HepG2 (cell line): ENCODE results near the gene SECTM1. TPM values are rescaled to one million over a fixed set of nuclear protein-coding genes. Genes with fewer than 3 reads are reported as not detected.

ENCODE experiments used
- CHCHD3 ChIP-seq: sonication (generic); formaldehyde crosslinking; IDR thresholded peaks from 2 replicates; pipeline ENCODE4 v1.8.0; 2022; ENCODE audit warnings: mild to moderate bottlenecking, missing genetic modification reagents, moderate library complexity
- E2F5 ChIP-seq: sonication (generic); formaldehyde crosslinking; conservative IDR thresholded peaks from 2 replicates; pipeline ENCODE4 v1.4.0; 2020; ENCODE audit warnings: missing genetic modification reagents
- ELF1 ChIP-seq: sonication (generic); formaldehyde crosslinking; IDR thresholded peaks from 2 replicates; pipeline ENCODE4 v1.4.0; 2020; ENCODE audit warnings: missing genetic modification reagents
- NKX3-1 ChIP-seq: sonication (generic); formaldehyde crosslinking; IDR thresholded peaks from 2 replicates; pipeline ENCODE4 v1.5.0; 2020; ENCODE audit warnings: missing genetic modification reagents
- NR0B2 ChIP-seq: sonication (generic); formaldehyde crosslinking; IDR thresholded peaks from 2 replicates; pipeline ENCODE4 v1.4.0; 2020; ENCODE audit warnings: mild to moderate bottlenecking, missing genetic modification reagents
- PAF1 ChIP-seq: IDR thresholded peaks from 2 replicates; pipeline ENCODE4 v1.6.1; 2016; ENCODE audit warnings: missing genetic modification reagents, missing compliant biosample characterization
- POLR2A ChIP-seq, 2 experiments: IDR thresholded peaks; 2 replicates each; pipeline ENCODE4 v1.6.1; 2011; ENCODE audit warnings: low read depth in 2 of 2, low read length in 2 of 2, mild to moderate bottlenecking in 1 of 2, moderate library complexity in 1 of 2; ENCODE audit not compliant: insufficient read depth in 1 of 2
- PRMT3 ChIP-seq: sonication (generic); formaldehyde crosslinking; IDR thresholded peaks from 2 replicates; pipeline ENCODE4 v1.8.1; 2022; ENCODE audit warnings: low read depth, mild to moderate bottlenecking, moderate library complexity, missing genetic modification reagents, borderline replicate concordance
- SCMH1 ChIP-seq: sonication (generic); formaldehyde crosslinking; IDR thresholded peaks from 2 replicates; pipeline ENCODE4 v1.9.0; 2021; ENCODE audit warnings: missing genetic modification reagents, mild to moderate bottlenecking, borderline replicate concordance
- SIN3B ChIP-seq: fragments of 150-350 bp; IDR thresholded peaks from 2 replicates; pipeline ENCODE4 v1.6.1; 2014; ENCODE audit warnings: low read length
- SOX6 ChIP-seq, 2 experiments: fragments of 450-650 bp in 1 of 2; sonication (generic) in 1 of 2; formaldehyde crosslinking in 1 of 2; IDR thresholded peaks; 2 replicates each; pipeline versions ENCODE4 v1.4.0 to v1.6.1; 2017 to 2020; ENCODE audit warnings: antibody characterized with exemption in 1 of 2, mild to moderate bottlenecking in 1 of 2, missing genetic modification reagents in 1 of 2
- TOPORS ChIP-seq: sonication (generic); formaldehyde crosslinking; IDR thresholded peaks from 2 replicates; pipeline ENCODE4 v1.8.0; 2023; ENCODE audit warnings: mild to moderate bottlenecking, missing genetic modification reagents
- ZBTB49 ChIP-seq: sonication (generic); formaldehyde crosslinking; IDR thresholded peaks from 2 replicates; pipeline ENCODE4 v1.4.0; 2020; ENCODE audit warnings: missing genetic modification reagents, borderline replicate concordance
- ZBTB7A ChIP-seq: sonication (generic); formaldehyde crosslinking; IDR thresholded peaks from 2 replicates; pipeline ENCODE4 v1.8.0; 2022; ENCODE audit warnings: mild to moderate bottlenecking, missing genetic modification reagents
- ZBTB8A ChIP-seq: sonication (generic); formaldehyde crosslinking; IDR thresholded peaks from 2 replicates; pipeline ENCODE4 v1.4.0; 2020; ENCODE audit warnings: mild to moderate bottlenecking, low read depth, missing genetic modification reagents, borderline replicate concordance
- ZFX ChIP-seq: sonication (generic); formaldehyde crosslinking; IDR thresholded peaks from 2 replicates; pipeline ENCODE4 v1.4.0; 2020; ENCODE audit warnings: mild to moderate bottlenecking, low read depth, missing genetic modification reagents, moderate library complexity
- ZMYM4 ChIP-seq: sonication (generic); formaldehyde crosslinking; IDR thresholded peaks from 2 replicates; pipeline ENCODE4 v1.8.1; 2023; ENCODE audit warnings: mild to moderate bottlenecking, missing genetic modification reagents
- ZNF333 ChIP-seq: sonication (generic); formaldehyde crosslinking; IDR thresholded peaks from 2 replicates; pipeline ENCODE4 v1.4.0; 2020; ENCODE audit warnings: mild to moderate bottlenecking, missing genetic modification reagents, borderline replicate concordance
- ZNF496 ChIP-seq: sonication (generic); formaldehyde crosslinking; IDR thresholded peaks from 2 replicates; pipeline ENCODE4 v1.8.1; 2023; ENCODE audit warnings: mild to moderate bottlenecking, moderate library complexity, missing genetic modification reagents; ENCODE audit not compliant: insufficient replicate concordance
- ZNF510 ChIP-seq: sonication (generic); formaldehyde crosslinking; IDR thresholded peaks from 2 replicates; pipeline ENCODE4 v1.4.0; 2020; ENCODE audit warnings: low read depth, mild to moderate bottlenecking, missing genetic modification reagents
- ZNF550 ChIP-seq: sonication (generic); formaldehyde crosslinking; IDR thresholded peaks from 2 replicates; pipeline ENCODE4 v1.4.0; 2020; ENCODE audit warnings: mild to moderate bottlenecking, missing genetic modification reagents, borderline replicate concordance
- ZNF563 ChIP-seq: sonication (generic); formaldehyde crosslinking; IDR thresholded peaks from 2 replicates; pipeline ENCODE4 v1.8.0; 2022; ENCODE audit warnings: mild to moderate bottlenecking, moderate library complexity, missing genetic modification reagents
- ZNF572 ChIP-seq: sonication (generic); formaldehyde crosslinking; IDR thresholded peaks from 2 replicates; pipeline ENCODE4 v1.5.1; 2020; ENCODE audit warnings: mild to moderate bottlenecking, missing genetic modification reagents
- ZNF7 ChIP-seq: IDR thresholded peaks from 2 replicates; pipeline ENCODE4 v1.6.1; 2016; ENCODE audit warnings: missing biosample characterization, missing genetic modification reagents
- ZNF740 ChIP-seq: sonication (generic); formaldehyde crosslinking; IDR thresholded peaks from 2 replicates; pipeline ENCODE4 v1.4.0; 2020; ENCODE audit warnings: missing genetic modification reagents
- ZSCAN22 ChIP-seq: sonication (generic); formaldehyde crosslinking; IDR thresholded peaks from 2 replicates; pipeline ENCODE4 v1.4.0; 2020; ENCODE audit warnings: mild to moderate bottlenecking, missing genetic modification reagents
- polyA plus RNA-seq, 8 experiments: library from polyadenylated mRNA; depleted of rRNA in 3 of 8; stranded (reverse) in 7 of 8; unstranded in 1 of 8; fragments of >200 nt; fragmentation: Illumina TruSeq in 4 of 8; extraction: Trizol in 4 of 8; gene quantifications; 2 replicates each; pipeline versions ENCODE4 v1.2.1 to v1.2.3, GENCODE V29; 2011 to 2016; ENCODE audit warnings: low read depth in 4 of 8, missing spikeins in 1 of 8, mixed read lengths in 1 of 8; ENCODE audit not compliant: insufficient read depth in 1 of 8
- total RNA-seq, 5 experiments: library from RNA; depleted of rRNA; stranded (reverse); fragments of >200 nt; fragmentation: Illumina TruSeq; extraction: Trizol; gene quantifications; 2 replicates each; pipeline ENCODE4 v1.2.3, GENCODE V29; 2016; ENCODE audit warnings: low read depth in 1 of 5

The SECTM1 gene
- total and polyA plus RNA-seq, 2 of the 13 experiments (the other 11 are each of a cell fraction or from before 2014, with no cell fraction given) = 3.5 to 5.3 TPM

GRCh38 chr17:82325286-82326180 lies 8.0 kb downstream of the SECTM1 start (continued):
- TF ChIP-seq ZBTB49 (CRISPR knock-in tag) (no peak), ZSCAN22 (no peak), E2F5 (CRISPR knock-in tag) (no peak; the same call in 1 of the 2 replicates), SOX6 (IDR thresholded peaks at IDR 0.05) (no peak), SOX6 (CRISPR knock-in tag; IDR thresholded peaks at IDR 0.05) (peak; percentile 87), ZFX (CRISPR knock-in tag) (peak; percentile 91), ZNF333 (CRISPR knock-in tag) (peak; percentile 75; the same call in 1 of the 2 replicates), NR0B2 (CRISPR knock-in tag) (peak; percentile 85; the same call in 1 of the 2 replicates), ZNF510 (CRISPR knock-in tag) (peak; percentile 59; the same call in 1 of the 2 replicates), PAF1 (no peak), ZNF550 (CRISPR knock-in tag) (peak; percentile 78; the same call in 1 of the 2 replicates), ZBTB7A (CRISPR knock-in tag) (no peak; the same call in 1 of the 2 replicates), PRMT3 (CRISPR knock-in tag) (no peak), ZNF740 (0 out of 2 replicates have a peak, but pooled peaks have one; percentile 20), CHCHD3 (CRISPR knock-in tag) (0 out of 2 replicates have a peak, but pooled peaks have one; percentile 32), TOPORS (no peak), ZBTB8A (CRISPR knock-in tag) (peak; percentile 80; the same call in 1 of the 2 replicates), ZNF572 (CRISPR knock-in tag) (no peak; the same call in none of the 2 replicates), ZMYM4 (peak; percentile 74), NKX3-1 (no peak), ZNF7 (CRISPR knock-in tag) (no peak), SIN3B (no peak), POLR2A (IDR thresholded peaks at IDR 0.05; ENCODE audit: insufficient read depth in 1 of 2, low read depth in 2 of 2, low read length in 2 of 2) (peak in 1 of 2 experiments; percentile 64; a peak in 1 of 4 replicates), ZNF496 (CRISPR knock-in tag) (no peak), ELF1 (CRISPR knock-in tag) (peak; percentile 9), SCMH1 (CRISPR knock-in tag) (no peak), ZNF563 (CRISPR knock-in tag) (no peak; the same call in 1 of the 2 replicates)
